ENCODE measurements around the gene PDIK1L.
A peak's percentile ranks its signal among the peaks of the same experiment; 100 is the strongest.

PDIK1L gene

DNA sequence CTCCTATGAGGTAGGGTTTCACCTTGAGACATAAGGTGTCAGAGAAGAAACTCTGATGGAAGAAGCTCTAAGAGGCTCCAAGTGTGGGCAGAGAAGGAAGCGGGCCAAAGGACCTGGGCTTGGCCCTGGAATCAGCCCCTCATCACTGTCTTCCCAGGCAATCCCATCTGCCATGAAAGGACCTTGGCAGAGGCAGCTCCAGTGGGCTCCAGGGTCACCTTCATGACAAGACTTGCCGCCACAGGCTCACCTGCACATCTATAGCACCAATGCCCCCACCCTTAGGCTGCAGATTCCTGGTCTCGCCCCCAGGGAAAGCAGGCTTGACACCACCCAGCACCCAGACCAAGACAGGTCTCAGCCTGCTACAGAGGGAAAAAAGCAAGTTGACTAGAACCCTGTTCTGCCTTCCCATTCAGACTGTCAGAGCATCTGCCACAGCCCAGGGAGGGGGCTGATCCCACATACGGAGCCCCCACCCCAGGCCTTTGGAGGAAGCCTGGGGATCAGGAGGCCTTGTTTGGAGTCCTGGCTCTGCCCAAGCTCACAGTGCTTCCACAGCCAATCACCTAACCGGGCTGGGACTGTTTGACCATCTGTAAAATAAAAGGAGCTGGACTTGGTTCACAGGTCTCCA lies 46.8 kb downstream of the PDIK1L start:
- no peak for DNase-seq

DNA sequence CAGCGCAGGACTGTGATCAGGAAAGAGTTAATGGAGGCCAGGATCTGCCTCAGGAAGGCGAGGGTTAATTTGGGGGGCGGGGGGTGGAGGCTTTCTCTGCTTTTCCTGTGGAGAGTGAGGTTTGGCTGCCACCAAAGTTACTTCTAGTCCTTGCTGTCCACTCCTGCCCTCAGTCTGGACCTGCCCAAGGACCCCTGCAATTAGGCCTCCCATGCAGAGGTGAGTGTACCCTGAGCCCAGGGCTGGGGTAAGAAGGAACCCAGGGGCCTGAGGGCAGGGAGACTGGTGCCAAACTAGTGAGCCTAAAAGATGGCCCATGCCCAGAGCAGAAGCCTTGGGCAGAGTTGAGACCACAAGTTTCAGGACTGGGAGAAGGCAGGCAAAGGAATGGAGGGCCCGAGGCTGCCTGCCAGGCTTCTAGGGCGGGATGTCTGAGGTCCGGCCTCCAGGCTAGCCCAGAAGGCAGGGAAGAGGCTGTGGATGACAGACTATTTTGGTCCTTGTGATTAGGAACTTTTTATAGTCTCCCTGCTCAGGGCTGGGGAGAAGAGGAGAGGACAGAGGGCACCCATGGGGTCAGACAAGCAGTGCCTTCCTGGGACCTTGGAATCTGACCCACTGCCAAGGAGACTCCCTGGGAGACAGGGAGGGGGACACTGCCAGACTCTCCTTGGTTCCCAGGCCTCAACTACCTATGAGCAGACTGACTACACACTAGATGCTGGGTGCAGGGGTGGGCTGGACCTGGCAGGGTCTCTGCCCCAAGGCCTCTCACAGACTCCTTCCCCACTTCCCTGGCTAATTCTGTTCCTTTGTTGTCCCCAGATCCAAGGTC lies 47.5 kb downstream of the PDIK1L start, which contains the start of gene FAM110D:
Gene FAM110D (plus strand): TSS at position 172 of the 835 bp plus-strand sequence. CDS start 2,213 bp downstream, outside the sequence.
- no peak for DNase-seq

DNA sequence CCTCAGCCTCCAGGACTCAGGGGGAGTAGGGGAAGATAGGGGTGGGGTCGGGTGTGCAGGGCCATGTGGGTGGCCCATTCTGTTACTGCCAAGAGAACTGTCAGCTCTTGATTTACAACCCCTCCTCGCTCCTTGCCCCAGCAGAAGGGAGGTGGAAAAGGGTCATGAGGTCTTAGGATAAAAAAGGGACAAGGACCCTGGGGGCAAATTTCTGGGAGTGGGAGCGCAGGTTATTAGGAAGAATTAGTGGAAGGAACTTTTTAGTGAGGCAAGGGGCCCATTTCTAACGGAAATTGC lies 48.1 kb downstream of the PDIK1L start:
- no peak for DNase-seq

GRCh38 chr1:26160527-26161414 lies 49.1 kb downstream of the PDIK1L start:
- no peak for DNase-seq

GRCh38 chr1:26161415-26162219 lies 50.0 kb downstream of the PDIK1L start:
- peak; percentile 32 to 55 for DNase-seq

DNA sequence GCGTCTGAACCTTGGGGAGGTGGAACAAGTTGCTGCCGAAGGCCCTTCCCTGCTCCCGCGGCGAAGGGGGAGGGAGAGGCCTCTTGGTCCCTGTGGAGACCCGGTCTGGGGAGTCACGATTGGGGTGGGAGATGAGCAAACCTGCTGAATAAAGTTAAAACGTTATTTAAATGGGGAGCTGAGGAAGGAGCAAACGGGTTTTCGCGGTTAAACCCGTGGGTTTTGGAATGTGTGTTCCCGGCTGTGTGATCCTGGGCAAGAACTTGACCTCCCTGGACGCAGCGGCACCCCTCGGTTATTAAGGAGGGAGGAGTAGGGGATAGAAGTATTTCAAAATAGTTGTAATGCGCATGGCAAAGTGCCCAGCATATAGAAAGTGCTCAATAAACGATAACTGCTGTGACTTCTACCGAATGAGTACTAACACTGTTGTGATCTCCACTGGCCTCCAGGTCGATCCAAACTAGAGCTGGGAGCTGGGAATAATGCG lies 50.6 kb downstream of the PDIK1L start:
- DNase-seq: no peak

GRCh38 chr1:26163684-26164035 lies 52.0 kb downstream of the PDIK1L start:
- DNase-seq: no peak

DNA sequence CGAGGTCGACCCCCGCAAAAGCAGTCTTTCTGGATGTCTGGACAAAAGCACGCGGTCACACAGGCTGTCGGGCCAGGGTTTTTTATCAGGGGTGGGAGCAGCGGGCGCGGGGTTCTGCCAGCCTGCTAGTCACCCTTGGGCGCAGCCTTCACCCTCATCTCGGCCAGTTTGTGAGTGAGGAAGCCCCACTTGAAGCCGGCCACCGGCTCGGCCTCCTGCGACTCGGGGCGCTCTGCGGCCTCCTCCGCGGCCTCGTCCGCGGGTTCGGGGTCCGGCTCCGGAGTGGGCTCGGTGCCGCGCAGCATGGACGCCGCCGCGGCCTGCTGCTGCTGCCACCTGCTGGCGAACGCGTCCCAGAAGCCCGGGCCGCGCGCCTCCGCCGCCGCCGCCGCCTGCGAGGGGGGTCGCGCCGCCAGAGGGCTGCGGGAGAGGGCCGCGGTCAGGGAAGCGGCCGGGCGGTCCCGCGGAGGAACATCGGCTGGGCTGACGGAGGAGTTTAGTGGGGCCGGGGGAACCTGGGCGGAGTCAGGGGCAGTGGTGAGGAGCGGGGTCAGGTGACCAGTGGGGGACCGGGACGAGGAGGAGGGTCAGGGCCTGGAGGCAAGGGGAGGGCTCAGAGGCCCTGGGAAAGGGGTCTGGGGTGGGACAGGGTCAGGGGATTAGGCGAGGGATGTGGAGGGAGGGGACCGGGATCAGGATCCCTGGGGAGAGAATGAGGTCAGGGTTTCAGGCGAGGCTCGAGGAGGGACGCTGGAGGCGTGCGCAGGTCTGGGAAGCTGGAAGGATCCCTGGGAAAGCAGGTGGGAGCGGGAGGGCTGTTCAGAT lies 52.6 kb downstream of the PDIK1L start:
- peak; percentile 27 to 66 for DNase-seq

GRCh38 chr1:26164861-26165842 lies 53.5 kb downstream of the PDIK1L start:
- DNase-seq: no peak

GRCh38 chr1:26166719-26167281 lies 55.2 kb downstream of the PDIK1L start:
- no peak for DNase-seq

GRCh38 chr1:26168410-26169197 lies 57.0 kb downstream of the PDIK1L start, which contains the start of gene C1orf232:
C1orf232 (minus strand) TSS chr1:26168963; CDS start chr1:26168499, 464 bp downstream.
- DNase-seq: no peak

GRCh38 chr1:26169198-26169554 lies 57.6 kb downstream of the PDIK1L start:
- DNase-seq: no peak

GRCh38 chr1:26169669-26170471 lies 58.2 kb downstream of the PDIK1L start, which contains the start of gene ZNF593:
ZNF593 (plus strand) TSS chr1:26169908; CDS start chr1:26169984, 76 bp downstream.
- peak; percentile 85 to 90 for DNase-seq

DNA sequence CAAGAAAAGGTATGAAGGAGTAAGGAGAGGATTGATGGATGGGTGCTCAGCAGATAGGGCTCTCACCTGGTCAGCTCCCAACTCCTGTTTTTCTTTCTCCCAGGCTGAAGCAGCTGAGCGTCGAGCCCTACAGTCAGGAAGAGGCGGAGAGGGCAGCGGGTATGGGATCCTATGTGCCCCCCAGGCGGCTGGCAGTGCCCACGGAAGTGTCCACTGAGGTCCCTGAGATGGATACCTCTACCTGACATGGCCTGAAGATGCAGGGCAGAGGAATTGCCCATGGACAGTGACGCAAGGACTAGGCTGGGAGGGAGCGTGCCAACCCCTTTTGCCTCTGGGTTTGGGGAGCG lies 58.8 kb downstream of the PDIK1L start:
- no peak for DNase-seq

DNA sequence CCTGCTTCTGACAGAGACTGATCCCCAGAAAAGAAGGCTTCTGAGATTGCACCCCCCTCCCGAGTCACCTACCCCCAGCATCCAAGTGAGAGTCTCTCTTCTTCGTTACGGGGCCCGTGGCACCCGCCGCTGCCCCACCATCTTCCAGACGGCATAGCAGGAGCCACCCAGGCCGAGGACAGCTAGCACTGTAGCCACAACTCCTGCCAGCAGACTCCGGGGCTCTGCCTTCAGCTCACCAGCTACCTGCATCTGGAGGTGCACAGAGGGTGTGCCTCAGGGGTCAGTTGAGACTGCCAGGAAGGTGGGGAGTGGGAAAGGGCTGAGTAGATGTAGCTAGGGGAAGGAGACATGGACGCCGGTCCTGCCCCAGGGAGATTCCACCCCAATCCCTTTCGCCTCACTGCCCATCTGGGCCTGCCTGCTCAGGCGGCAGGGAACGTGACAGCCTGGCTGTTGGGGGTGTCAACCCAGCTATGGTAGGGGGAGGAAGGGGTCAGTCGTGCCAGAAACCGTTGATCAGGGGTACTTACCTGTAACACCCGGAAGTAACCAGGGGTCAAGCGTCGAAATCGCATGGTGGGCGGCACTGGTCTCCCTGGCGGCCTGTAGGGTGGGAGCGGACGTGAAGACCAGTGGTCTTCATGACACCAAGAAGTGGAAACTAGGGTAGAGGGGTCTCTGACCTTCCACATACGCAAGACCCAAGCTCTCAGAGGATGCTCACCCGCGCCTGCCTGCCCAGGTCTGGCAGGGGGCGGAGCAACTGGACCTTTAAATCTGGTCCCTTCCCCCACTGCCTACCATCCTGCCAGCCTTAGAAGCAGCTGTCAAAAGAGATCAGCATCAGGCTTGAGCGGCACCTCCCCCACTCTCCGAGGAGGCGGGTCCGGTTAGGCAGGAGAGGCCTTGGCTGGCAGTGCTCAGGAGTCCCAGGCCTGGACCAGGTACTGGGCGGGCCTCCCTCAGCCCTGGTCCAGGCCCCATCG lies 59.8 kb downstream of the PDIK1L start, which contains the start of gene ZNF593OS:
Gene ZNF593OS (minus strand): TSS at position 749 of the 989 bp plus-strand sequence. CDS start 171 bp downstream, at position 578.
- no peak for DNase-seq

All from stimulated activated CD4-positive, alpha-beta T cell treated with anti-CD3 and anti-CD28 coated beads, Interleukin-4, amount 100 ng/mL, for 4 hours (primary cell).